B cell (primary cell): ENCODE data around the gene PPM1G. TPM values are rescaled to one million over a fixed set of nuclear protein-coding genes. Genes with fewer than 3 reads are reported as not detected.

Source experiments
- ATAC-seq: fragments of 200-7000 bp; cut with Tn5 transposase; one replicate; pipeline ENCODE4 v1.10.0; 2021; ENCODE audit warnings: low read depth, mild to moderate bottlenecking, moderate number of reproducible peaks, moderate library complexity
- CTCF ChIA-PET: fragments of 350-600 bp; sonication (Branson Sonifier 250); formaldehyde crosslinking; loops from one replicate; lab custom pipeline; 2021; ENCODE audit warnings: antibody characterized with exemption, inconsistent platforms; lab: Charles Lee
- POLR2A ChIA-PET: fragments of 350-600 bp; sonication (Branson Sonifier 250); formaldehyde crosslinking; loops from one replicate; lab custom pipeline; 2021; ENCODE audit warnings: antibody characterized with exemption; lab: Charles Lee
- DNase-seq: peaks from one replicate; pipeline ENCODE4 v3.0.0; 2013
- H2AFZ ChIP-seq: 2 replicates; pipeline ENCODE4 v1.6.1; 2012; ENCODE audit warnings: mild to moderate bottlenecking, low read depth, low read length; ENCODE audit not compliant: insufficient read depth, poor library complexity, severe bottlenecking
- H3K27ac ChIP-seq, 2 donors: 1 replicate in 1 of 2; 2 replicates in 1 of 2; pipeline ENCODE4 v1.5.1; 2012 to 2013; ENCODE audit warnings: low read length in 2 of 2, mild to moderate bottlenecking in 2 of 2, moderate library complexity in 1 of 2
- H3K27me3 ChIP-seq, 4 experiments: fragments of 200-600 bp in 1 of 4; sonication (generic) in 1 of 4; replicated peaks in 1 of 4; 1 replicate in 2 of 4; 2 replicates in 2 of 4; pipeline versions ENCODE4 v1.6.1 to v1.7.0; 2013 to 2016; ENCODE audit warnings: low read length in 3 of 4, mild to moderate bottlenecking in 2 of 4, mixed read lengths in 1 of 4, moderate library complexity in 1 of 4; ENCODE audit not compliant: insufficient read depth in 4 of 4, control insufficient read depth in 3 of 4; ENCODE audit errors: control extremely low read depth in 1 of 4
- H3K36me3 ChIP-seq, 2 experiments: replicated peaks in 1 of 2; 1 replicate in 1 of 2; 2 replicates in 1 of 2; pipeline versions ENCODE4 v1.6.1 to v1.7.1; 2013; ENCODE audit warnings: low read length in 1 of 2; ENCODE audit not compliant: insufficient read depth in 2 of 2, control insufficient read depth in 1 of 2; ENCODE audit errors: control extremely low read depth in 1 of 2, extremely low read depth in 1 of 2
- H3K4me1 ChIP-seq, 2 donors: fragments of 200-600 bp in 1 of 2; sonication (generic) in 1 of 2; 1 replicate in 1 of 2; 2 replicates in 1 of 2; pipeline versions ENCODE4 v1.5.1 to v1.6.1; 2013 to 2017; ENCODE audit warnings: low read length in 2 of 2; ENCODE audit not compliant: control insufficient read depth in 2 of 2, insufficient read depth in 2 of 2
- H3K4me2 ChIP-seq: replicated peaks from 2 replicates; pipeline ENCODE3; 2012; ENCODE audit warnings: mild to moderate bottlenecking, low read depth, low read length; ENCODE audit not compliant: poor library complexity, severe bottlenecking
- H3K4me3 ChIP-seq, 5 experiments: fragments of 200-600 bp in 1 of 5; sonication (generic) in 1 of 5; 1 replicate in 3 of 5; 2 replicates in 2 of 5; pipeline versions ENCODE4 v1.5.1 to v1.7.0; 2011 to 2016; ENCODE audit warnings: low read length in 4 of 5, mild to moderate bottlenecking in 4 of 5, low read depth in 2 of 5, control low read depth in 1 of 5, moderate library complexity in 1 of 5; ENCODE audit not compliant: insufficient read depth in 1 of 5; ENCODE audit errors: control extremely low read depth in 1 of 5, extremely low read depth in 1 of 5
- H3K79me2 ChIP-seq: fragments of 200-600 bp; sonication (generic); one replicate; pipeline ENCODE4 v1.6.0; 2016; ENCODE audit warnings: low read length; ENCODE audit not compliant: control insufficient read depth, insufficient read depth
- H3K9ac ChIP-seq: fragments of 200-600 bp; sonication (generic); 2 replicates; pipeline ENCODE4 v1.6.1; 2017; ENCODE audit warnings: mild to moderate bottlenecking, low read length, moderate library complexity
- H3K9me3 ChIP-seq, 3 donors: one replicate each; pipeline versions ENCODE4 v1.6.1 to v1.7.1; 2013; ENCODE audit warnings: low read length in 2 of 3; ENCODE audit not compliant: control insufficient read depth in 2 of 3, insufficient read depth in 1 of 3; ENCODE audit errors: control extremely low read depth in 1 of 3
- H4K20me1 ChIP-seq: 2 replicates; pipeline ENCODE4 v1.6.0; 2012; ENCODE audit warnings: mild to moderate bottlenecking, low read length; ENCODE audit not compliant: insufficient read depth, control insufficient read depth, poor library complexity, severe bottlenecking
- H3K27ac Mint-ChIP-seq: one replicate; pipeline ENCODE4 v1.8.0; 2021; ENCODE audit warnings: mixed read lengths
- H3K27me3 Mint-ChIP-seq: one replicate; pipeline ENCODE4 v1.8.0; 2021; ENCODE audit warnings: mixed read lengths
- H3K4me1 Mint-ChIP-seq: one replicate; pipeline ENCODE4 v1.8.0; 2021; ENCODE audit warnings: mixed read lengths
- H3K4me3 Mint-ChIP-seq: one replicate; pipeline ENCODE4 v1.8.0; 2021; ENCODE audit warnings: mixed read lengths
- H3K9me3 Mint-ChIP-seq: one replicate; pipeline ENCODE4 v1.8.0; 2022; ENCODE audit warnings: mixed read lengths; ENCODE audit not compliant: insufficient read depth
- EZH2 ChIP-seq: IDR thresholded peaks from 2 replicates; pipeline ENCODE4 v1.6.1; 2012; ENCODE audit warnings: borderline replicate concordance, low read depth, mild to moderate bottlenecking, moderate library complexity, low read length; ENCODE audit not compliant: insufficient read depth, poor library complexity, severe bottlenecking
- WGBS: methylation state at CpG from one replicate; pipeline ENCODE4 v1.1.5; 2013; ENCODE audit warnings: missing lambda C conversion rate; ENCODE audit not compliant: insufficient coverage; 5-methylcytosine and 5-hydroxymethylcytosine counted together
- intact Hi-C: fragments of 100-400 bp; cut with micrococcal nuclease; formaldehyde crosslinking; loops from one replicate; pipeline ENCODE4 v1.10.0; 2022
- polyA plus RNA-seq: library from polyadenylated mRNA; depleted of rRNA; stranded (reverse); fragments of >200 nt; gene quantifications from 2 replicates; pipeline ENCODE4 v1.2.3, GENCODE V29; 2012
- total RNA-seq, 2 donors: library from RNA; stranded (reverse); fragments of 120-200 nt in 1 of 2; gene quantifications; 1 replicate in 1 of 2; 2 replicates in 1 of 2; pipeline versions ENCODE4 v1.2.3 to v1.2.4, GENCODE V29; 2013 to 2022
- TF ChIP-seq, protein P1 (sequence below): fragments of 200-600 bp; IDR thresholded peaks from one replicate; pipeline ENCODE4 v1.8.0; 2022; ENCODE audit warnings: antibody characterized with exemption, mild to moderate bottlenecking

PPM1G gene
- total and polyA plus RNA-seq, 2 donors (not counting 1 experiment from before 2014, with no cell fraction given) = 23.7 to 48.9 TPM

DNA sequence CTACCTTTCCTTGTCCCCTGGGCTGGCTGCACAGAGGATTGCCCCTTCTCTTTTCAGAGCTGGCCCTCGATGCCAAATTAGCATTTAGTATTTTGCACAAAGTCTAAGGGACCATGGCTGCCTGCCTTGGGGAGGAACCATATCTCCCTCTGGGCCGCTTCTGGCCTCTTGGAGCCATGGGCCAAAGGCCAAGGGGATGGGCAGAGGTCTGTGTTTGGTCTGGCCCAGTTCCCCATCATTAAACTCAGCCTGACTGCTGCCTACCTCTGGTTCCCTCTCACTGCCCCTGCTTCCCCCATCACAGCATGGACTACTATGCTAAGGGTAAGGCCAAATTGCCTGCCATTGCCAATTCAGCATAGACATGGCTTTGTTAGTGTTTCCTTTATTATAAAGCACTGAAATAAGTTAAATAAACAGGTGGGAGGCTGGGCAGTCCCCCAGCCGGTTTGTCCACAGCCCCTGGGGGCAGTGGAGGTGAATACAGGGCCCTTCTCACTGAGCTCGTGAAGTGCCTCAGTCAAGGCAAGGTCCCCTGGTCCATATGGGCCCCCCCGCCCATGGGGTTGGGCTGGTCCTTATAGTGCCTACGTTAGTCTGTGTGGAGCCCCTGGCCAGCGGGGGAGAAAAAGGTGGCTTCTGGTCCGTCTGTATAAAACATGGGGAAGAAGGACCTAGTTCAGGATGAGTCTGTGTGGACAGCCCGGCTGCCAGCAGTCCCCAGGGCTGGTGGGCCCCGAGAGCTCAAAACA, 32.3 kb downstream of the PPM1G start:
- no peak overlapping the region for H3K27ac ChIP-seq
- DNase-seq = no peak
- H4K20me1 ChIP-seq = peaks cover 49% of the 10 kb centered on the region
- Mint-ChIP-seq H3K4me3 (no peak overlapping the region), H3K27me3 (no peaks in the 10 kb centered on the region), H3K9me3 (no peaks in the 10 kb centered on the region), H3K27ac (no peak overlapping the region), H3K4me1 (peaks cover 41% of the 10 kb centered on the region)
- no peak overlapping the region for H3K4me3 ChIP-seq
- intact Hi-C loops = no loop called here
- peaks cover 83% of the 10 kb centered on the region for H3K79me2 ChIP-seq
- POLR2A ChIA-PET = no interaction called here
- H3K9ac ChIP-seq = no peak overlapping the region
- no peaks in the 10 kb centered on the region for H3K27me3 ChIP-seq
- 90% methylated on average over 10 of the region's 10 CpGs for WGBS
- H3K4me2 ChIP-seq = no peak overlapping the region
- peaks cover 26 to 32% of the 10 kb centered on the region in 2 donors for H3K4me1 ChIP-seq
- ATAC-seq = no peak
- no peaks in the 10 kb centered on the region for H3K9me3 ChIP-seq
- CTCF ChIA-PET = interaction anchor here (0.9 kb wide), 1 partner anchor 74 kb away, joined by 3 read pairs; no protein-coding TSS in a partner anchor
- peaks cover 5 to 65% of the 10 kb centered on the region in 2 experiments for H3K36me3 ChIP-seq
- TF ChIP-seq, protein P1, sequence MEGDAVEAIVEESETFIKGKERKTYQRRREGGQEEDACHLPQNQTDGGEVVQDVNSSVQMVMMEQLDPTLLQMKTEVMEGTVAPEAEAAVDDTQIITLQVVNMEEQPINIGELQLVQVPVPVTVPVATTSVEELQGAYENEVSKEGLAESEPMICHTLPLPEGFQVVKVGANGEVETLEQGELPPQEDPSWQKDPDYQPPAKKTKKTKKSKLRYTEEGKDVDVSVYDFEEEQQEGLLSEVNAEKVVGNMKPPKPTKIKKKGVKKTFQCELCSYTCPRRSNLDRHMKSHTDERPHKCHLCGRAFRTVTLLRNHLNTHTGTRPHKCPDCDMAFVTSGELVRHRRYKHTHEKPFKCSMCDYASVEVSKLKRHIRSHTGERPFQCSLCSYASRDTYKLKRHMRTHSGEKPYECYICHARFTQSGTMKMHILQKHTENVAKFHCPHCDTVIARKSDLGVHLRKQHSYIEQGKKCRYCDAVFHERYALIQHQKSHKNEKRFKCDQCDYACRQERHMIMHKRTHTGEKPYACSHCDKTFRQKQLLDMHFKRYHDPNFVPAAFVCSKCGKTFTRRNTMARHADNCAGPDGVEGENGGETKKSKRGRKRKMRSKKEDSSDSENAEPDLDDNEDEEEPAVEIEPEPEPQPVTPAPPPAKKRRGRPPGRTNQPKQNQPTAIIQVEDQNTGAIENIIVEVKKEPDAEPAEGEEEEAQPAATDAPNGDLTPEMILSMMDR = no peak
- no peak for TF ChIP-seq EZH2
- no peak overlapping the region for H2AFZ ChIP-seq

DNA sequence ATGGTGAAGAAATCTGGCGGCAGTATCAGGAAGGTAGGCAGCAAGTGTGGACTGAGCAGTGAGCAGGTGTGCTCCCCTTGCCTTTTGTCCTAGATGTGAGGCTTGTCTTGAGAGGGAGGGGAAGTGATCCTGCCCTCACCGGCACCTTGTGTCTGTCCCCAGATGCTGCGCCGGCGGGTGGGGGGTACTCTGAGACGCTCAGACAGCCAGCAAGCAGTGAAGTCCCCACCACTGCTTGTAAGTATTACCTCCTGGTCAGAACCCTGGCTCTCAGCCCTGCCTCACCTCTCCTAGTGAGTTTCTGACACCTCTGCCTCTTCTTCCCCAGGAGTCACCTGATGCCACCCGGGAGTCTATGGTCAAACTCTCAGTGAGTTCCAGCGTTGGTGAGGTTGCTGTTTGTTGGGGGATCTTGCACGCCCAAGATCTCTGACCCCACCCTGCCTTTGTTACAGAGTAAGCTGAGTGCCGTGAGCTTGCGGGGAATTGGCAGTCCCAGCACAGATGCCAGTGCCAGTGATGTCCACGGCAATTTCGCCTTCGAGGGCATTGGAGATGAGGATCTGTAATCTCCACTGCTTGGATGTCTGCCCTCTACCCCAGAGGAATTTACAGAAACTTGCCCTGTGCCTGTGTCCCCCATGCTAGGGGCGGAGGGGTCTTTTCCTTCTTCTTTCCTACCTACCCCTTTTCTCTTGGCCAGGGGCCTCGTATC, 33.1 kb downstream of the PPM1G start:
- no peak for ATAC-seq
- POLR2A ChIA-PET = no interaction called here
- no peak for DNase-seq
- Histone ChIP-seq H3K9me3 (no peaks in the 10 kb centered on the region), H3K4me1 (peaks cover 33 to 38% of the 10 kb centered on the region in 2 donors), H3K9ac (no peak overlapping the region), H3K4me2 (no peak overlapping the region), H4K20me1 (peaks cover 49% of the 10 kb centered on the region), H3K36me3 (peaks cover 0 to 58% of the 10 kb centered on the region in 2 experiments), H3K27me3 (no peaks in the 10 kb centered on the region), H2AFZ (no peak overlapping the region), H3K79me2 (peaks cover 90% of the 10 kb centered on the region), H3K27ac (no peak overlapping the region), H3K4me3 (no peak overlapping the region)
- Mint-ChIP-seq H3K27ac (no peak overlapping the region), H3K4me1 (peaks cover 42% of the 10 kb centered on the region), H3K9me3 (no peaks in the 10 kb centered on the region), H3K4me3 (no peak overlapping the region), H3K27me3 (no peaks in the 10 kb centered on the region)
- 96% methylated on average over 13 of the region's 16 CpGs for WGBS
- CTCF ChIA-PET = no interaction called here
- intact Hi-C loops = no loop called here
- TF ChIP-seq, protein P1 = no peak
- TF ChIP-seq EZH2 = no peak
